Endodermal cell (in vitro differentiated cells): ENCODE measurements around the gene FCSK. TPM values are rescaled to one million over a fixed set of nuclear protein-coding genes. Genes with fewer than 3 reads are reported as not detected.

Experiments
- DNase-seq: peaks from one replicate; pipeline ENCODE4 v3.0.0-alpha.2; 2017
- H3K27ac ChIP-seq: 2 replicates; pipeline ENCODE4 v1.5.1; 2013; ENCODE audit warnings: mild to moderate bottlenecking, low read depth, low read length, moderate library complexity
- H3K27me3 ChIP-seq: 2 replicates; pipeline ENCODE4 v1.6.1; 2013; ENCODE audit warnings: mild to moderate bottlenecking, low read length, moderate library complexity; ENCODE audit not compliant: insufficient read depth, control insufficient read depth, poor library complexity, severe bottlenecking
- H3K36me3 ChIP-seq: 2 replicates; pipeline ENCODE4 v1.7.0; 2013; ENCODE audit warnings: mild to moderate bottlenecking, low read length, moderate library complexity; ENCODE audit not compliant: control insufficient read depth, insufficient read depth
- H3K4me1 ChIP-seq: one replicate; pipeline ENCODE4 v1.7.0; 2013; ENCODE audit warnings: low read length; ENCODE audit not compliant: control insufficient read depth, insufficient read depth
- H3K4me3 ChIP-seq: 2 replicates; pipeline ENCODE4 v1.5.1; 2013; ENCODE audit warnings: mild to moderate bottlenecking, low read length, moderate library complexity
- H3K9ac ChIP-seq: 2 replicates; pipeline ENCODE4 v1.6.1; 2013; ENCODE audit warnings: mild to moderate bottlenecking, low read length, moderate library complexity; ENCODE audit not compliant: poor library complexity, severe bottlenecking; ENCODE audit errors: extremely low read depth
- H3K9me3 ChIP-seq: 2 replicates; pipeline ENCODE4 v1.6.1; 2013; ENCODE audit warnings: mild to moderate bottlenecking, low read length, moderate library complexity; ENCODE audit not compliant: control insufficient read depth
- H3K27ac Mint-ChIP-seq: 2 replicates; pipeline ENCODE4 v1.8.0; 2020; ENCODE audit warnings: mixed read lengths
- H3K27me3 Mint-ChIP-seq: 2 replicates; pipeline ENCODE4 v1.8.0; 2021; ENCODE audit warnings: mild to moderate bottlenecking, mixed read lengths; ENCODE audit not compliant: insufficient read depth
- H3K36me3 Mint-ChIP-seq: 2 replicates; pipeline ENCODE4 v1.8.0; 2020; ENCODE audit warnings: low read depth, mixed read lengths
- H3K4me1 Mint-ChIP-seq: 2 replicates; pipeline ENCODE4 v1.8.0; 2020; ENCODE audit warnings: mixed read lengths
- H3K4me3 Mint-ChIP-seq: 2 replicates; pipeline ENCODE4 v1.8.0; 2020; ENCODE audit warnings: mild to moderate bottlenecking, moderate library complexity, mixed read lengths
- H3K9me3 Mint-ChIP-seq: 2 replicates; pipeline ENCODE4 v1.8.0; 2020; ENCODE audit warnings: mild to moderate bottlenecking, mixed read lengths
- WGBS, 2 experiments: methylation state at CpG; one replicate each; pipeline versions ENCODE4 v1.1.5 to v1.1.7; 2013; ENCODE audit warnings: missing lambda C conversion rate in 2 of 2, mixed read lengths in 1 of 2; ENCODE audit not compliant: insufficient coverage in 1 of 2, insufficient read length in 1 of 2; 5-methylcytosine and 5-hydroxymethylcytosine counted together
- total RNA-seq, 2 donors: library from RNA; stranded (reverse); fragmentation: NEBNext Ultra II Directional in 1 of 2; extraction: Animal tissue kit (Norgen Biotek cat#: 25700) in 1 of 2; gene quantifications; 2 replicates in 1 of 2; 3 replicates in 1 of 2; pipeline ENCODE4 v1.2.1, GENCODE V29; 2021
- TF ChIP-seq, protein P1 (sequence below): fragments of 200-600 bp; sonication (generic); conservative IDR thresholded peaks from 2 replicates; pipeline ENCODE4 v1.5.0; 2021; ENCODE audit warnings: antibody characterized with exemption, mild to moderate bottlenecking

FCSK gene
- total RNA-seq, 2 donors from 2014 or later: 18.7 to 19.5 TPM

DNA sequence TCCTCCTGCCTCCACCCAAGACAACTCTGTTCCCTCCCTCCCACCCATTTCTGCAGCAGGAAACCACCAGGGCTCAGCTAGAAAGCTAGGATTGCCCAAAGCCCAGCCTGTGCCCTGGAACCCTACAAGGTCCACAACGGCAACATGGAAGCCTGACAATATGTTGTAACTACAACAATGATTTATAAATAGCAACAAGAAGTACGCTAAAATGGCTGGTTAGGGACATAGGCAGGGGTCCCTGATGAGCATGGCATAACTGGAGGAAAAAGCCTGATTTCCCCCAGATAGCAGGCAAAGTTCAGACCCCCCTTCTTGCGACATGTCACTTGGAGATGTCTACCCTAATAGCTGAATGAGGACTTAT is 22.1 kb upstream of the FCSK start:
- Mint-ChIP-seq H3K27ac (peak overlapping the region; percentile 83), H3K4me1 (peaks cover 68% of the 10 kb centered on the region), H3K36me3 (peaks cover 18% of the 10 kb centered on the region), H3K4me3 (no peak overlapping the region), H3K9me3 (no peaks in the 10 kb centered on the region), H3K27me3 (no peaks in the 10 kb centered on the region)
- Histone ChIP-seq H3K4me3 (no peak overlapping the region), H3K36me3 (peaks cover 26% of the 10 kb centered on the region), H3K4me1 (peaks cover 39% of the 10 kb centered on the region), H3K27ac (no peak overlapping the region), H3K27me3 (no peaks in the 10 kb centered on the region), H3K9me3 (no peaks in the 10 kb centered on the region), H3K9ac (no peak overlapping the region)
- no peak for DNase-seq
- 73 to 87% methylated on average over 2 to 3 of the region's 3 CpGs for whole genome bisulfite sequencing, 2 experiments
- TF ChIP-seq, protein P1, sequence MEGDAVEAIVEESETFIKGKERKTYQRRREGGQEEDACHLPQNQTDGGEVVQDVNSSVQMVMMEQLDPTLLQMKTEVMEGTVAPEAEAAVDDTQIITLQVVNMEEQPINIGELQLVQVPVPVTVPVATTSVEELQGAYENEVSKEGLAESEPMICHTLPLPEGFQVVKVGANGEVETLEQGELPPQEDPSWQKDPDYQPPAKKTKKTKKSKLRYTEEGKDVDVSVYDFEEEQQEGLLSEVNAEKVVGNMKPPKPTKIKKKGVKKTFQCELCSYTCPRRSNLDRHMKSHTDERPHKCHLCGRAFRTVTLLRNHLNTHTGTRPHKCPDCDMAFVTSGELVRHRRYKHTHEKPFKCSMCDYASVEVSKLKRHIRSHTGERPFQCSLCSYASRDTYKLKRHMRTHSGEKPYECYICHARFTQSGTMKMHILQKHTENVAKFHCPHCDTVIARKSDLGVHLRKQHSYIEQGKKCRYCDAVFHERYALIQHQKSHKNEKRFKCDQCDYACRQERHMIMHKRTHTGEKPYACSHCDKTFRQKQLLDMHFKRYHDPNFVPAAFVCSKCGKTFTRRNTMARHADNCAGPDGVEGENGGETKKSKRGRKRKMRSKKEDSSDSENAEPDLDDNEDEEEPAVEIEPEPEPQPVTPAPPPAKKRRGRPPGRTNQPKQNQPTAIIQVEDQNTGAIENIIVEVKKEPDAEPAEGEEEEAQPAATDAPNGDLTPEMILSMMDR: no peak

DNA sequence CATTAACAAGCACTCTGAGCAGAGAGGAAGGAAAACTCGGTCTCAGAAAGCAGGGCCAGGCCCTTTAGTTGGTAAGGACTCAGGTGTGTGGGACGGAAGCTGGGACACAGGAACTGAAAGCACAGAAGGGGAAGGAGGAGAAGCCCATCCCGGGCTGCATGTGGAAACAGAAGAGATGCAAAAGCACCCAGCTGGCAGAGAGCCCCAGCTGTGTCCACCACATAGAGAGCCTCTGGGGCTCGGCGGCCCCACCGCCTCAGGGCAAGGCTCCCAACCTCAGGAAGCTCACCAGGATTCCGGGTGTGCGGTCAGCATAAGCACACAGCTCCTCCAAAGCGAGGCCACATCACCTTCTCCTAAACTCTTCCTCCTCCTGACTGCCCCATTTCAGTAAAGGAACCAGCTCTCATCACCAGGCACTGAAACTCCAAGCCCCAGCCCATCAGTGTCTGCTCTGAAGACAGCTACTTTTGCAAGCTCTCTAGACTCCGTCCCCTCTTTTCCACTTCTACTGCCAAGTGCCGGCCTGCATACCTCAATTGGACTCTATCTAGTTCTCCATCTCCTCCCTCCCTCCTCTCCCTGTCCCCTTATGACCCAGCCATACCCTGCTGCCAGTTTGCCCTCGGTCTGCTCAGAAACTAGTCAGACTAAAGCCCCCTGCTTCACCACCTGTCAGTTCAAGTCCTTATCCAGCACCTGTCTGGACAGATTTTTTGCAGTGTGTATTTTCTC is 21.5 kb upstream of the FCSK start:
- Mint-ChIP-seq H3K4me3 (no peak overlapping the region), H3K27me3 (no peaks in the 10 kb centered on the region), H3K27ac (peak overlapping the region; percentile 83), H3K9me3 (no peaks in the 10 kb centered on the region), H3K36me3 (peaks cover 17% of the 10 kb centered on the region), H3K4me1 (peaks cover 69% of the 10 kb centered on the region)
- no peak overlapping the region for H3K27ac ChIP-seq
- no peak overlapping the region for H3K9ac ChIP-seq
- peaks cover 34% of the 10 kb centered on the region for H3K4me1 ChIP-seq
- peaks cover 26% of the 10 kb centered on the region for H3K36me3 ChIP-seq
- WGBS, 2 experiments: 71 to 77% methylated on average over 7 to 12 of the region's 12 CpGs
- H3K27me3 ChIP-seq: no peaks in the 10 kb centered on the region
- H3K9me3 ChIP-seq: no peaks in the 10 kb centered on the region
- H3K4me3 ChIP-seq: peak overlapping the region; percentile 38
- TF ChIP-seq, protein P1: no peak
- no peak for DNase-seq

DNA sequence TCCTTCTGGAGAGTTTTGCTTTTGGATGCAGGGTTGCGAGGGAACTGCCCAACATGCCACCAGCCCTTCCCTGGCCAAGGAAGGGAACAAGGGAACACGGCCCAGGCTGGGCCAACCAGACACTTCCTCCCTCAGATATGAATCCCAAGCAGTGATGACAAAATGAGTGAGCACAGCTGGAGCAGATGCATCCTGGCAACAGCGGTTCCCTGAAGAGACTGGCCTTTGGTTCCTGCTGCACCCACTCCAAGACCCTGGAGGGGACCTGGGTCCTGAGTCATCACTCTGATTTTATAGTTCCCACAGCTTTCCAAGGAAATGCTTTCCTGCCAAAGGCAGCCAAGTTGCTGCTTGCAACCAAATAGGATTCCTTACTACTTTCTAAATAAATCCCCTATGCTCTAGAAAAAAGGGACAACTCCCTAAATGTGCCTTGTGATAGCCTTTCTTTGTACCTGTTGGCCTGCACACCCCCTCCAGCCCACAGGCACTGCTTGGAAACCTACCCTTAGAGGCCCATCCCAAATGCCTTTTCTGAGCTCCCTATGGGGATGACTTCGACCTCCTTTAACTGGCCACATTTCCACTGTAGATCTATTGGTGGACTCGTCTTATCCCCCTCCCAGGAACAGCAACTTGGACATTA is 20.8 kb upstream of the FCSK start:
- H3K27ac ChIP-seq: no peak overlapping the region
- peaks cover 26% of the 10 kb centered on the region for H3K36me3 ChIP-seq
- 87 to 97% methylated on average over 4 to 5 of the region's 5 CpGs for WGBS, 2 experiments
- peaks cover 32% of the 10 kb centered on the region for H3K4me1 ChIP-seq
- peaks cover 69% of the 10 kb centered on the region for H3K4me1 Mint-ChIP-seq
- no peak overlapping the region for H3K9ac ChIP-seq
- no peak for DNase-seq
- TF ChIP-seq, protein P1: no peak
- H3K9me3 ChIP-seq: no peaks in the 10 kb centered on the region
- H3K4me3 Mint-ChIP-seq: no peak overlapping the region
- H3K36me3 Mint-ChIP-seq: peaks cover 17% of the 10 kb centered on the region
- no peaks in the 10 kb centered on the region for H3K27me3 ChIP-seq
- H3K9me3 Mint-ChIP-seq: no peaks in the 10 kb centered on the region
- H3K4me3 ChIP-seq: peak overlapping the region; percentile 38
- H3K27ac Mint-ChIP-seq: peak overlapping the region; percentile 84
- H3K27me3 Mint-ChIP-seq: no peaks in the 10 kb centered on the region
